GM23338 (cell line): ENCODE data around the gene CCDC60. TPM values are rescaled to one million over a fixed set of nuclear protein-coding genes. Genes with fewer than 3 reads are reported as not detected.

Experiments used
- ATAC-seq: fragments of 200-7000 bp; cut with Tn5 transposase; 3 replicates; pipeline ENCODE4 v1.9.1; 2020
- DNase-seq: peaks from one replicate; pipeline ENCODE4 v3.0.0-alpha.2; 2015; ENCODE audit warnings: low spot score
- H2AFZ ChIP-seq: fragments of 200-600 bp; sonication (generic); 2 replicates; pipeline ENCODE4 v1.8.0; 2016; ENCODE audit warnings: antibody characterized with exemption, mild to moderate bottlenecking, moderate library complexity
- H3F3A ChIP-seq: fragments of 200-600 bp; sonication (generic); replicated peaks from 2 replicates; pipeline ENCODE4 v1.8.0; 2017; ENCODE audit warnings: antibody characterized with exemption, mixed run types, low read depth
- H3K27ac ChIP-seq: fragments of 200-600 bp; sonication (generic); 2 replicates; pipeline ENCODE4 v1.6.1; 2016; ENCODE audit warnings: low read depth
- H3K27me3 ChIP-seq: fragments of 200-600 bp; sonication (generic); 2 replicates; pipeline ENCODE4 v1.8.0; 2016; ENCODE audit warnings: mild to moderate bottlenecking, mixed run types, moderate library complexity; ENCODE audit not compliant: insufficient read depth
- H3K36me3 ChIP-seq: fragments of 200-600 bp; sonication (generic); 2 replicates; pipeline ENCODE4 v1.8.0; 2016; ENCODE audit warnings: mild to moderate bottlenecking; ENCODE audit not compliant: insufficient read depth
- H3K4me1 ChIP-seq: fragments of 200-600 bp; sonication (generic); 2 replicates; pipeline ENCODE4 v1.8.0; 2016; ENCODE audit warnings: mild to moderate bottlenecking, moderate library complexity; ENCODE audit not compliant: insufficient read depth
- H3K4me2 ChIP-seq: fragments of 200-600 bp; sonication (generic); 2 replicates; pipeline ENCODE4 v1.7.1; 2017; ENCODE audit warnings: mixed run types
- H3K4me3 ChIP-seq: fragments of 200-600 bp; sonication (generic); 2 replicates; pipeline ENCODE4 v1.6.1; 2016; ENCODE audit warnings: mixed run types
- H3K79me2 ChIP-seq: fragments of 200-600 bp; sonication (generic); replicated peaks from 2 replicates; pipeline ENCODE4 v1.8.0; 2017; ENCODE audit warnings: mild to moderate bottlenecking; ENCODE audit not compliant: insufficient read depth
- H3K9me2 ChIP-seq: fragments of 200-600 bp; sonication (generic); 2 replicates; pipeline ENCODE4 v1.8.0; 2017; ENCODE audit not compliant: insufficient read depth
- H4K20me1 ChIP-seq: fragments of 200-600 bp; sonication (generic); replicated peaks from 2 replicates; pipeline ENCODE4 v1.8.0; 2017; ENCODE audit warnings: mild to moderate bottlenecking; ENCODE audit not compliant: insufficient read depth
- H3K27ac Mint-ChIP-seq: 2 replicates; pipeline ENCODE4 v1.8.0; 2020; ENCODE audit warnings: inconsistent platforms, mild to moderate bottlenecking, moderate library complexity, mixed read lengths
- H3K27me3 Mint-ChIP-seq: 3 replicates; pipeline ENCODE4 v1.8.0; 2022; ENCODE audit warnings: low read depth, mild to moderate bottlenecking, moderate library complexity, mixed read lengths, inconsistent platforms; ENCODE audit not compliant: insufficient read depth, poor library complexity
- H3K36me3 Mint-ChIP-seq: 3 replicates; pipeline ENCODE4 v1.8.0; 2021; ENCODE audit warnings: low read depth, mild to moderate bottlenecking, inconsistent platforms, moderate library complexity, mixed read lengths
- H3K4me1 Mint-ChIP-seq: 3 replicates; pipeline ENCODE4 v1.8.0; 2020; ENCODE audit warnings: mild to moderate bottlenecking, inconsistent platforms, mixed read lengths
- H3K4me3 Mint-ChIP-seq: 3 replicates; pipeline ENCODE4 v1.8.0; 2021; ENCODE audit warnings: moderate library complexity, mild to moderate bottlenecking, inconsistent platforms, mixed read lengths
- H3K9me3 Mint-ChIP-seq: 3 replicates; pipeline ENCODE4 v1.8.0; 2020; ENCODE audit warnings: moderate library complexity, mild to moderate bottlenecking, inconsistent platforms, mixed read lengths
- CTCF ChIP-seq, 2 experiments: fragments of 200-600 bp in 1 of 2; sonication (generic) in 1 of 2; conservative IDR thresholded peaks; 2 replicates each; pipeline versions ENCODE4 v1.5.1 to v1.6.1; 2016 to 2017; ENCODE audit warnings: antibody characterized with exemption in 2 of 2, low read depth in 2 of 2, mild to moderate bottlenecking in 2 of 2, moderate library complexity in 1 of 2
- ETS1 ChIP-seq: IDR thresholded peaks from 2 replicates; pipeline ENCODE4 v1.6.1; 2016; ENCODE audit warnings: antibody characterized with exemption
- EZH2 ChIP-seq: fragments of 200-600 bp; sonication (generic); IDR thresholded peaks from one replicate; pipeline ENCODE4 v1.8.0; 2017; ENCODE audit warnings: antibody characterized with exemption, mild to moderate bottlenecking, low read depth; ENCODE audit not compliant: unreplicated experiment
- REST ChIP-seq: IDR thresholded peaks from one replicate; pipeline ENCODE4 v1.6.1; 2018; ENCODE audit warnings: antibody characterized with exemption; ENCODE audit not compliant: unreplicated experiment
- ZNF114 ChIP-seq: fragments of 250-450 bp; sonication (Bioruptor Pico); IDR thresholded peaks from 2 replicates; pipeline ENCODE4 v1.5.0; 2020; ENCODE audit warnings: mild to moderate bottlenecking, moderate library complexity
- ZNF462 ChIP-seq: fragments of 250-450 bp; sonication (Bioruptor Pico); IDR thresholded peaks from 2 replicates; pipeline ENCODE4 v1.5.0; 2020; ENCODE audit warnings: mild to moderate bottlenecking, moderate library complexity
- polyA plus RNA-seq: library from polyadenylated mRNA; unstranded; fragments of >200 nt; fragmentation: Nextera tagmentation; extraction: Ambion mirVana; gene quantifications from 2 replicates; pipeline ENCODE4 v1.2.1, GENCODE V29; 2016
- total RNA-seq: library from RNA; depleted of rRNA; stranded (reverse); fragments of >200 nt; shearing (Covaris generic); gene quantifications from 2 replicates; pipeline ENCODE4 v1.2.3, GENCODE V29; 2014

The CCDC60 gene
- total and polyA plus RNA-seq, 2 experiments from 2014 or later: 0.53 TPM; not detected in 1

- TF ChIP-seq ETS1 (no peak), EZH2 (no peak), REST (no peak)
Measured at GRCh38 chr12:119578112-119578511, 243.6 kb downstream of the CCDC60 start (continued).

GRCh38 chr12:119589097-119589496 is 254.6 kb downstream of the CCDC60 start:
- H3K4me3 ChIP-seq: no peak overlapping the region
- no peak overlapping the region for H3K4me2 ChIP-seq
- no peaks in the 10 kb centered on the region for H3K4me1 ChIP-seq
- no peaks in the 10 kb centered on the region for H3K9me3 Mint-ChIP-seq
- H3K27me3 ChIP-seq: peaks cover 45% of the 10 kb centered on the region
- H3K4me3 Mint-ChIP-seq: no peak overlapping the region
- H3K9me2 ChIP-seq: 0 out of 2 replicates have a peak, but pooled peaks cover 3% of the 10 kb centered on the region
- H3F3A ChIP-seq: no peaks in the 10 kb centered on the region
- peaks cover 3% of the 10 kb centered on the region; the same call in 2 of the 3 replicates for H3K4me1 Mint-ChIP-seq
- H3K79me2 ChIP-seq: no peaks in the 10 kb centered on the region
- H4K20me1 ChIP-seq: no peaks in the 10 kb centered on the region; the same call in 1 of the 2 replicates
- no peak overlapping the region for H3K27ac ChIP-seq
- peaks cover 34% of the 10 kb centered on the region for H3K27me3 Mint-ChIP-seq
- no peak overlapping the region for H2AFZ ChIP-seq
- ATAC-seq: no peak
- H3K36me3 Mint-ChIP-seq: no peaks in the 10 kb centered on the region
- no peak for DNase-seq
- H3K36me3 ChIP-seq: no peaks in the 10 kb centered on the region
- H3K27ac Mint-ChIP-seq: no peak overlapping the region
- TF ChIP-seq CTCF (conservative IDR thresholded peaks at IDR 0.05; ENCODE audit: low read depth in 2 of 2) (no peak), ETS1 (no peak), ZNF114 (no peak), ZNF462 (no peak), REST (no peak)
